ENCODE results near the gene GLS.

DNA sequence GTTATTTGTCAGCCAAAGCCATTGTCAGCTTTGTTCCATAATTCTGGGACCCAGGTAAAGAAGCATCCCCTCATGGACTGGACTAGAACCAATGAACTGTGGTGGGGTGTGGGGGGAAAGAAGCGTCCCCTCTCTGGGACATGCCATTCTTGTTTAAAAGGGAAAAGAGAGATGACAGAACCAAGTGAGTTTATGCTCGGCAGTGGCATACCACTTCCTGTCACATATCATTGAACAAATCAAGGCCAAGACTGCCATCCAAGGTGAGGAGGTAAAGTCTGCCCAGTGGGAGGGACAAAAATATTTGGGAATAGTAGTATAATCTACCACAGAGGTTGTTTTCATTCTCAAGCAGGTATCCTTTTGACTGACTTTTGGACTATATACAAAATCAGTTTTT lies 4.7 kb upstream of the GLS start:
- TF ChIP-seq, protein P1, sequence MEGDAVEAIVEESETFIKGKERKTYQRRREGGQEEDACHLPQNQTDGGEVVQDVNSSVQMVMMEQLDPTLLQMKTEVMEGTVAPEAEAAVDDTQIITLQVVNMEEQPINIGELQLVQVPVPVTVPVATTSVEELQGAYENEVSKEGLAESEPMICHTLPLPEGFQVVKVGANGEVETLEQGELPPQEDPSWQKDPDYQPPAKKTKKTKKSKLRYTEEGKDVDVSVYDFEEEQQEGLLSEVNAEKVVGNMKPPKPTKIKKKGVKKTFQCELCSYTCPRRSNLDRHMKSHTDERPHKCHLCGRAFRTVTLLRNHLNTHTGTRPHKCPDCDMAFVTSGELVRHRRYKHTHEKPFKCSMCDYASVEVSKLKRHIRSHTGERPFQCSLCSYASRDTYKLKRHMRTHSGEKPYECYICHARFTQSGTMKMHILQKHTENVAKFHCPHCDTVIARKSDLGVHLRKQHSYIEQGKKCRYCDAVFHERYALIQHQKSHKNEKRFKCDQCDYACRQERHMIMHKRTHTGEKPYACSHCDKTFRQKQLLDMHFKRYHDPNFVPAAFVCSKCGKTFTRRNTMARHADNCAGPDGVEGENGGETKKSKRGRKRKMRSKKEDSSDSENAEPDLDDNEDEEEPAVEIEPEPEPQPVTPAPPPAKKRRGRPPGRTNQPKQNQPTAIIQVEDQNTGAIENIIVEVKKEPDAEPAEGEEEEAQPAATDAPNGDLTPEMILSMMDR (CRISPR knock-in tag; IDR thresholded peaks at IDR 0.05), result no peak
- no peak for TF ChIP-seq CBX5 (CRISPR knock-in tag; IDR thresholded peaks at IDR 0.05; ENCODE audit: borderline replicate concordance)
- TF ChIP-seq U2AF2 (IDR thresholded peaks at IDR 0.05; ENCODE audit: low read depth, low read length), result no peak
- TF ChIP-seq GMEB2 (CRISPR knock-in tag; IDR thresholded peaks at IDR 0.05; ENCODE audit: low read depth), result no peak
- TF ChIP-seq MXI1 (IDR thresholded peaks at IDR 0.05; ENCODE audit: borderline replicate concordance, low read depth, low read length), result no peak

Data from HepG2 (cell line).